K562 (cell line): Measurements from ENCODE around the gene CLASP1. TPM values are rescaled to one million over a fixed set of nuclear protein-coding genes. Genes with fewer than 3 reads are reported as not detected.

Experiments
- ATAC-seq: fragments of 200-7000 bp; cut with Tn5 transposase; 3 replicates; pipeline ENCODE4 v1.9.1; 2020; ENCODE audit warnings: moderate library complexity
- BruUV-seq: library from RNA; stranded (reverse); fragments of 400-500 nt; replicated peaks from 2 replicates; lab custom pipeline; 2021; lab: Mats Ljungman, UMichigan
- CTCF ChIA-PET: fragments of 300-600 bp; formaldehyde crosslinking; extraction: SDS; loops from one replicate; lab custom pipeline; 2021; ENCODE audit warnings: low intra/inter-chr PET ratio; lab: Yijun Ruan, JAX
- POLR2A ChIA-PET: fragments of 300-600, 350-650 bp; sonication (Branson Sonifier 250); formaldehyde crosslinking; extraction: SDS; loops from one replicate; lab custom pipeline; 2021; ENCODE audit warnings: antibody characterized with exemption, inconsistent platforms; lab: Yijun Ruan, JAX
- DNase-seq, 4 experiments: peaks; one replicate each; pipeline versions ENCODE4 v3.0.0 to v3.0.0-alpha.2; 2011 to 2018; ENCODE audit warnings: low spot score in 3 of 4, mixed read lengths in 3 of 4; ENCODE audit errors: extremely low read depth in 1 of 4
- FAIRE-seq: peaks from 2 replicates; lab custom pipeline; 2011; peaks lifted over from hg19 to GRCh38; lab: Jason Lieb, UNC
- H2AFZ ChIP-seq: 2 replicates; pipeline ENCODE4 v1.6.0; 2011; ENCODE audit warnings: low read depth, low read length, control low read depth, inconsistent platforms
- H3K27ac ChIP-seq: fragments of 200-600 bp; 3 replicates; pipeline ENCODE4 v1.8.0; 2011; ENCODE audit warnings: low read depth, mild to moderate bottlenecking, control low read depth, inconsistent platforms, low read length, moderate library complexity, mixed read lengths; ENCODE audit errors: extremely low read depth
- H3K27me3 ChIP-seq, 2 experiments: fragments of 300-600 bp in 1 of 2; 2 replicates in 1 of 2; 3 replicates in 1 of 2; pipeline versions ENCODE4 v1.6.0 to v1.8.0; 2011; ENCODE audit warnings: inconsistent platforms in 2 of 2, low read length in 2 of 2, mild to moderate bottlenecking in 1 of 2, mixed read lengths in 1 of 2, moderate library complexity in 1 of 2; ENCODE audit not compliant: control insufficient read depth in 2 of 2, insufficient read depth in 2 of 2
- H3K36me3 ChIP-seq: fragments of 300-600 bp; 3 replicates; pipeline ENCODE4 v1.8.0; 2011; ENCODE audit warnings: mild to moderate bottlenecking, low read length, inconsistent platforms; ENCODE audit not compliant: control insufficient read depth, insufficient read depth
- H3K4me1 ChIP-seq, 2 experiments: fragments of 200-600 bp in 1 of 2; replicated peaks in 1 of 2; 2 replicates in 1 of 2; 3 replicates in 1 of 2; pipeline versions ENCODE4 v1.5.1 to v1.8.0; 2011; ENCODE audit warnings: inconsistent platforms in 2 of 2, low read length in 2 of 2, mild to moderate bottlenecking in 1 of 2, mixed read lengths in 1 of 2, moderate library complexity in 1 of 2; ENCODE audit not compliant: control insufficient read depth in 2 of 2, insufficient read depth in 2 of 2
- H3K4me2 ChIP-seq: 2 replicates; pipeline ENCODE4 v1.6.1; 2011; ENCODE audit warnings: low read length, control low read depth, inconsistent platforms, mixed read lengths; ENCODE audit not compliant: insufficient read depth
- H3K4me3 ChIP-seq: fragments of 200-600 bp; sonication (generic), shearing (Covaris generic); 2 replicates; pipeline ENCODE4 v1.5.1; 2016; ENCODE audit warnings: control low read depth, inconsistent platforms
- H3K79me2 ChIP-seq: fragments of 200-600 bp; 3 replicates; pipeline ENCODE4 v1.8.0; 2011; ENCODE audit warnings: low read length, inconsistent platforms; ENCODE audit not compliant: control insufficient read depth, insufficient read depth
- H3K9ac ChIP-seq, 2 experiments: 2 replicates each; pipeline versions ENCODE4 v1.6.0 to v1.6.1; 2011; ENCODE audit warnings: low read depth in 2 of 2, low read length in 2 of 2, control low read depth in 1 of 2, inconsistent platforms in 1 of 2, mild to moderate bottlenecking in 1 of 2, mixed read lengths in 1 of 2; ENCODE audit not compliant: insufficient read depth in 1 of 2
- H3K9me1 ChIP-seq: one replicate; pipeline ENCODE4 v1.6.0; 2011; ENCODE audit warnings: inconsistent platforms, mild to moderate bottlenecking, low read length, moderate library complexity; ENCODE audit not compliant: control insufficient read depth, insufficient read depth
- H3K9me3 ChIP-seq: replicated peaks from 2 replicates; pipeline ENCODE4 v1.5.1; 2011; ENCODE audit warnings: low read depth, low read length, inconsistent platforms; ENCODE audit not compliant: control insufficient read depth, insufficient read depth
- H4K20me1 ChIP-seq: replicated peaks from 2 replicates; pipeline ENCODE4 v1.6.1; 2011; ENCODE audit warnings: low read length, inconsistent platforms, mixed read lengths; ENCODE audit not compliant: control insufficient read depth, insufficient read depth
- ATF4 ChIP-seq: fragments of 450-650 bp; formaldehyde crosslinking; IDR thresholded peaks from 2 replicates; pipeline ENCODE4 v1.4.0; 2022; ENCODE audit warnings: mild to moderate bottlenecking, moderate library complexity
- BRF1 ChIP-seq: IDR thresholded peaks from 3 replicates; pipeline ENCODE4 v1.6.1; 2011; ENCODE audit warnings: borderline replicate concordance, mild to moderate bottlenecking; ENCODE audit not compliant: insufficient read length; ENCODE audit errors: extremely low read depth
- CXXC5 ChIP-seq: fragments of 250-450 bp; sonication (Bioruptor Pico); IDR thresholded peaks from 2 replicates; pipeline ENCODE4 v1.8.0; 2022; ENCODE audit warnings: inconsistent platforms, mild to moderate bottlenecking, moderate library complexity
- ELK3 ChIP-seq: fragments of 450-650 bp; formaldehyde crosslinking; IDR thresholded peaks from 2 replicates; pipeline ENCODE4 v1.4.0; 2020; ENCODE audit warnings: mild to moderate bottlenecking
- GTF2B ChIP-seq: IDR thresholded peaks from 2 replicates; pipeline ENCODE4 v1.6.1; 2011; ENCODE audit not compliant: insufficient read length; ENCODE audit errors: extremely low read depth
- HNRNPL ChIP-seq: fragments of 200-400 bp; formaldehyde crosslinking; IDR thresholded peaks from 2 replicates; pipeline ENCODE4 v1.6.1; 2017; ENCODE audit warnings: low read depth, mild to moderate bottlenecking, low read length
- HNRNPLL ChIP-seq: fragments of 200-400 bp; formaldehyde crosslinking; IDR thresholded peaks from 2 replicates; pipeline ENCODE4 v1.6.1; 2017; ENCODE audit warnings: low read length, low read depth, mild to moderate bottlenecking; ENCODE audit not compliant: poor library complexity, severe bottlenecking
- POLR2AphosphoS5 ChIP-seq: IDR thresholded peaks from 2 replicates; pipeline ENCODE4 v1.6.1; 2011; ENCODE audit warnings: mild to moderate bottlenecking, low read depth, low read length, moderate library complexity; ENCODE audit not compliant: control insufficient read depth, insufficient read depth
- RBM39 ChIP-seq: fragments of 200-400 bp; formaldehyde crosslinking; optimal IDR thresholded peaks from 2 replicates; pipeline ENCODE3; 2018; ENCODE audit warnings: low read depth, low read length
- ZBTB49 ChIP-seq: sonication (generic); formaldehyde crosslinking; IDR thresholded peaks from 2 replicates; pipeline ENCODE4 v1.8.0; 2022; ENCODE audit warnings: missing genetic modification reagents, mild to moderate bottlenecking, borderline replicate concordance
- ZKSCAN8 ChIP-seq: fragments of 200-800 bp; sonication (Bioruptor generic); IDR thresholded peaks from 2 replicates; pipeline ENCODE4 v1.6.1; 2016; ENCODE audit warnings: missing genetic modification characterization, missing compliant biosample characterization
- ZNF174 ChIP-seq: fragments of 250-450 bp; sonication (Bioruptor Pico); IDR thresholded peaks from 2 replicates; pipeline ENCODE4 v1.4.0; 2020; ENCODE audit warnings: mild to moderate bottlenecking
- ZNF395 ChIP-seq: fragments of 200-800 bp; sonication (Bioruptor generic); IDR thresholded peaks from 2 replicates; pipeline ENCODE4 v1.6.1; 2017; ENCODE audit warnings: missing genetic modification characterization, missing compliant biosample characterization
- ZNF408 ChIP-seq: fragments of 250-450 bp; sonication (Bioruptor Pico); IDR thresholded peaks from 2 replicates; pipeline ENCODE4 v1.4.0; 2020; ENCODE audit warnings: low read depth, mild to moderate bottlenecking, moderate library complexity
- ZNF764 ChIP-seq: fragments of 250-450 bp; sonication (Bioruptor Pico); IDR thresholded peaks from 2 replicates; pipeline ENCODE4 v1.4.0; 2020; ENCODE audit warnings: low read depth, mild to moderate bottlenecking, moderate library complexity
- WGBS: fragments of 100-300 bp; shearing (Covaris generic); methylation state at CpG from one replicate; pipeline ENCODE4 v1.1.6; 2016; ENCODE audit warnings: low coverage, mixed read lengths; ENCODE audit not compliant: insufficient coverage; ENCODE audit errors: missing lambda C conversion rate; 5-methylcytosine and 5-hydroxymethylcytosine counted together
- in situ Hi-C: fragments of 300-500 bp; cut with MboI; formaldehyde crosslinking; loops from 4 replicates; pipeline ENCODE4 v1.15.0; 2018; ENCODE audit warnings: inconsistent platforms, mixed read lengths
- intact Hi-C: fragments of 100-400 bp; cut with micrococcal nuclease; formaldehyde crosslinking; loops from 2 replicates; pipeline ENCODE4 v1.14.2; 2022
- polyA plus RNA-seq, 8 experiments: library from polyadenylated mRNA; depleted of rRNA in 4 of 8; stranded (reverse) in 5 of 8; unstranded in 3 of 8; fragments of >200 nt; fragmentation: Nextera tagmentation in 2 of 8; fragmentation: Illumina TruSeq in 1 of 8; extraction: Ambion mirVana in 2 of 8; extraction: Trizol in 1 of 8; gene quantifications; 2 replicates each; pipeline versions ENCODE4 v1.2.1 to v1.2.3, GENCODE V29; 2011 to 2014; ENCODE audit warnings: inconsistent platforms in 1 of 8, missing spikeins in 1 of 8
- total RNA-seq, 7 experiments: library from RNA; depleted of rRNA in 6 of 7; stranded (reverse); fragments of >200 nt in 6 of 7; fragmentation: Illumina TruSeq in 2 of 7; extraction: Trizol in 2 of 7; gene quantifications; 2 replicates each; pipeline versions ENCODE4 v1.2.1 to v1.2.3, GENCODE V29; 2011 to 2021; ENCODE audit warnings: low replicate concordance in 1 of 7

CLASP1 gene
- total and polyA plus RNA-seq, 9 of the 15 experiments (the other 6 are each of a cell fraction or from before 2014, with no cell fraction given) = 1.7 to 40.3 (median 20.7) TPM

GRCh38 chr2:121664086-121664485 lies 14.8 kb upstream of the CLASP1 start:
- in situ Hi-C loops (no loop called here), intact Hi-C loops (no loop called here)
- no peaks in the 10 kb centered on the region for H4K20me1 ChIP-seq
- ATAC-seq (no peak), FAIRE-seq (no peak), DNase-seq (no peak)
- no peaks in the 10 kb centered on the region for H3K79me2 ChIP-seq
- no peak overlapping the region for H3K4me3 ChIP-seq
- H3K9ac ChIP-seq = no peak overlapping the region
- no peaks in the 10 kb centered on the region for H3K27me3 ChIP-seq
- no peak overlapping the region for H3K4me2 ChIP-seq
- no peaks in the 10 kb centered on the region for H3K36me3 ChIP-seq
- no peak overlapping the region for H3K27ac ChIP-seq
- no TSS peak for BruUV-seq
- POLR2A ChIA-PET = no interaction called here
- no peak overlapping the region for H2AFZ ChIP-seq
- 50% methylated on average over 4 of the region's 4 CpGs for whole genome bisulfite sequencing
- no peaks in the 10 kb centered on the region for H3K9me1 ChIP-seq
- H3K9me3 ChIP-seq = no peaks in the 10 kb centered on the region
- CTCF ChIA-PET = no interaction called here
- H3K4me1 ChIP-seq = no peaks in the 10 kb centered on the region
- no peak for TF ChIP-seq ZNF764
- no peak for TF ChIP-seq HNRNPLL
- no peak for TF ChIP-seq ZNF395 (CRISPR knock-in tag)
- TF ChIP-seq ZBTB49 = no peak
- TF ChIP-seq ZNF408 = no peak
- TF ChIP-seq BRF1 = no peak
- TF ChIP-seq ATF4 (CRISPR knock-in tag) = no peak
- TF ChIP-seq ZNF174 (CRISPR knock-in tag) = no peak
- no peak for TF ChIP-seq GTF2B
- no peak for TF ChIP-seq RBM39
- TF ChIP-seq ZKSCAN8 = no peak
- TF ChIP-seq HNRNPL = no peak
- no peak for TF ChIP-seq CXXC5
- TF ChIP-seq ELK3 (CRISPR knock-in tag) = no peak
- TF ChIP-seq POLR2AphosphoS5 = no peak
